Renal cortex interstitium (tissue), 11 donors: ENCODE results near the gene IGFBP1. TPM values are rescaled to one million over a fixed set of nuclear protein-coding genes. Genes with fewer than 3 reads are reported as not detected.

Experiments
- DNase-seq, 11 donors: peaks; one replicate each; pipeline ENCODE4 v3.0.0-alpha.2; 2013; ENCODE audit warnings: low read depth in 9 of 11, low spot score in 4 of 11; ENCODE audit errors: extremely low read depth in 1 of 11
- polyA plus RNA-seq, 3 donors: library from polyadenylated mRNA; unstranded; fragments of 120-200 nt; gene quantifications; one replicate each; pipeline ENCODE4 v1.2.1, GENCODE V29; 2013; ENCODE audit not compliant: insufficient read length in 3 of 3

Gene IGFBP1
- polyA plus RNA-seq, 3 donors: 0.46 to 0.79 (median 0.47) TPM

DNA sequence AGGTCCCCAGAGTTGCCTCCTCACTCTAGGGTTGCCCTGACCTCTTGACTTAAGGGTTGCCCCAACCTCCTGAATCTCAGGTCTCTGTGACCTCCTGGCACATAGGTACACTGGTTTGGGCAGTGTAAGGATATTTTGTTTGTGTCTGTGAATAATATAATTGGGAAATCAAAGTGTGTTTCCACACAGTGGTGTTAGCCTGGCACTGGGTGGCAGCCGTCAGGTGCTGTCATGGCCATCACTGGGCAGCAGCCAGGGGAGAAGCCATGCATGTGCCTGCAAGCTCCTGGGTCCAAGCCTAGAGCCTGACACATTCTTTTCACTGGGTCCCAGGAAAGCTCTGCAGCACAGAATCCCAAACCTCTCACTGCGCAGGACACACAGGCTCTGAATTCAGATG, 11.8 kb upstream of the IGFBP1 start:
- DNase-seq: no peak

GRCh38 chr7:45878457-45879144, 9.7 kb upstream of the IGFBP1 start:
- no peak for DNase-seq

DNA sequence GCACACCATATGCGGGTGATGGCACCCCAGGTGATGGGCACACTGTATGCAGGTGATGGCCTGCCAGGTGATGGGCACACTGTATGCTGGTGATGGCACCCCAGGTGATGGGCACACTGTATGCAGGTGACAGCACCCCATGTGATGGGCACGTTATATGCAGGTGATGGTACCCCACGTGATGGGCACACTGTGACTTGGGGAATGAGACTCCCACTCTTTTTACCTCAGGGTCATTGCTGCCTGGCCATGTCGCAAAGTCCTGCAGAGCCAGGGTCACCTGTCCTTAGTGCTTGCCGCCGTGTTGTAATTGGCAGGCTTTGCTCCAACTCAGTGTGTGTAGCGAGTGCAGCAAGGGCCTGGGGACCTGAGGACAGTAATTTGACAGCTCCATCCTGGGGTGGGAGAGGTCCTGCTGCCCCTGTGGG, 7.8 kb upstream of the IGFBP1 start:
- no peak for DNase-seq

GRCh38 chr7:45881280-45881758, 7.0 kb upstream of the IGFBP1 start:
- no peak for DNase-seq

DNA sequence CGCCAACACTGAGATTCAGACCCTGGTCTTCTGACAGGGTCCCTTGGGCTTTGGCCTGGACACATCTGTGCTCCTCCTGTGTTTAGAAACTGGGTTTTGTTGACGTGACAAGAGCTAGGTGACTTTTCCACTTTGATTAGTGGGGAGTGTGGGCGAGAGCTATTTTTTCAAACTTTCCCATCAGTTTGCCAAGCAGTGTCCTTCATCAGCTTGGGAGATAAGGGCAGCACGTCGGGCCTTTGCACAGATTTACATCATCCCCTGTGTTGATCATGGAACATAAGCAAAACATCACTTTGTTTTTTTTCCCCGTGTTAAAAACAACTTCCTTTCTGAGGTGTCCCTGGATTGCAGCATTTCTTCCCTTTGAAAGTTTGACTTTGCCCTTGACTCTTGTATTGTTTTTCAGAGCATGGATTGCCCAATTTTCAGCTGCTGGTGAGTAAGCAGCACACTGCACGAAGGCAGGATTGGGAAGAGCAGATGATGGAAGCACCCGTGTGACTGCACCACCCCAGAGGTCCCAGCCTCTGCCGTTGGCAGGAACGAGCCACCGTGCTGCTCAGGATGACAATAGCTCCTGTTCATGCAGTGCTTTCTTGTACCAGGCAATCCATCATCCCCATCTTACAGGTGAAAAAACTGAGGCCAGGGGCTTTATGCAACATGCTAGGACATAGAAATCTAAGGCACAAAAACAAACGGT, 6.4 kb upstream of the IGFBP1 start:
- DNase-seq: no peak

GRCh38 chr7:45882465-45882810, 5.8 kb upstream of the IGFBP1 start:
- DNase-seq: no peak

- DNase-seq: no peak
Measured at GRCh38 chr7:45884136-45884535, 4.2 kb upstream of the IGFBP1 start.

DNA sequence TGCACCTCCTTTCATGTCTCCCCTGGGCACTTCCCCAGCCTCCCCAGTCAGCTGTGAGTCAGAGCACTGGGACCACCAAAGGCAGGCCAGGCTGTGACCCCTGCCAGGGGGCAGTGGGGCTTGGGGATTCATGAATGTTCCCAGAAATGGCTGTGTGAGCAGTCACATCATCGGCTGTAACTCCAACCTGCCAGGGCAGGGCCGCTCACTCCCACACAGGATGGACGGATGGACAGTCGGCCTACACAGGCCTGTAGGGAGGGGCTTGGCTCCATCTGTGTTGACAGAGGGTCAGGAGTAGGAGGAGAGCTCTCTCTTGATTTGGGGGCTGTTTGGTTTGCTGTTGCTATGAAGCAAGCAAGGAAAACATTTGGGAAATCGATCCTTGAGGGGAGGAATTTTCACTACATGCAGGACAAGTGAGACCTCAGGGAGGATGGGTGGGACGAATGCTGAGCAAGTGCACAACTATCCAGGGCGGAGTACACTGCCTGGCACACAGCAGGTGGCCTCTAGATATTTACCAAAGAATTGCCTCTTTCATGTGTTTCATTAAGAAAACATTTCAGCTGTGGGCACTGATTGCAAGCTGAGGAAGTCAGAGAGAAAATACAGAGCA, 2.9 kb upstream of the IGFBP1 start:
- peak in 2 of 11 donors; percentile 15 to 36 for DNase-seq

GRCh38 chr7:45886931-45887667, 1.2 kb upstream of the IGFBP1 start:
- DNase-seq: no peak

DNA sequence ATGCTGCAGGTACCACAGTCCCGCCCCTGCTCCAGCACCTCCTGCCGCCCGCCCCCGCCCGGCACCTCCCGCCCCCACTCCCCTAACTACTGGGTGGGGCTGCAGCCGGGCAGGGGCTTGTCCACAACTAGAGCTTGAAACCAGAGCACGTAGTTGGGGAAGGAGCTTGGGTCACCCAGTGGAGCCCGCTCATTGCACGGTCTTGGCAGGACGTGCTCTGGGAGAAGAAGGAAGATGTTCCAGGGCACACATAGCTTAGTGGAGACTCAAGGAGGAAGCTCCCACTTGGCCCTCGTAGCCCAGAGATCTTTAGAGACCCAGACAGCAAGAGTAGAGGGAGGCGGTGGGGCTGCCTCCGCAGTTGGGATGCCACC, 692 bp downstream of the IGFBP1 start:
- DNase-seq: peak in 1 of 11 donors; percentile 5

- DNase-seq: no peak
Measured at GRCh38 chr7:45889367-45890067, 1.2 kb downstream of the IGFBP1 start.

GRCh38 chr7:45890125-45890901, 2.0 kb downstream of the IGFBP1 start:
- no peak for DNase-seq

GRCh38 chr7:45890902-45891461, 2.7 kb downstream of the IGFBP1 start:
- peak in 3 of 11 donors; percentile 15 to 38 (median 24) for DNase-seq

DNA sequence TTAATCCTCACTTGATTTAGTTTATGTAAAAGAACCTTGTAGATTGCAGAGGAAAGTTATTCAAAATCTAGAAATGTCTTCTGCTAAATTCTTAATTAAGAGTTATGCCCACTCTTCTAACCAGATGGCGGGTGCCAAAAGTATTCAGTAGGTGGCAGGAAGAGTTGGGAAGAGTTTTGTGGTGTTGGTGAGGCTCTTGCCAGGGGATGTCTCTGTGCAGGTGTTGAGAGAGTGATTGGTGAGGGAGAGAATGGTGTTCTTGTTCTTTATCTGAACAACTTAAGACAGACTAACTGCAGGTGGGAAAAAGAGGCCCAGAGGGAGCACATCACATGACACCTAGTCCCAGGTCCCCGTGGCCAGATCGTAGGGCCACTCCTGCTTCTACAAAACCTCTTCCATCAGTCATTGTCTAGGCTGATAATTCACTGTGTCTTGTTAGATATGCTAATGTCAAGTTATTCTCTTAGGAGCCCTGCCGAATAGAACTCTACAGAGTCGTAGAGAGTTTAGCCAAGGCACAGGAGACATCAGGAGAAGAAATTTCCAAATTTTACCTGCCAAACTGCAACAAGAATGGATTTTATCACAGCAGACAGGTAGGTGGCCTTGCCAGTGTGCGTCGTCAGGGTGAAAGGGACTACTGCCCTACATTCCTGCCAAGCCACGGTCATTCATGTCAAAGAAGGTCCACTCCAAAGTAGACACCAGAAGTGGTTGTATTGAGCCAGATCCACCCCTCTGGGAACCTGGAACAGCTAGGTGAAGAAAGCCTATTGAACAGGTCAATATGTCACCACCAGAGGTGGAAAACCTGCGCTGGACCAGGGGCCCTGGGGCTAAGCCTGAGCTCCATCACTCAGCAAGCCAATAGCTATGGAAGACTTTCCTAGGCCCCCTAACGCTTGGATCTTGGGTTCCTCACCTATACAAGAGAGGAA, 3.4 kb downstream of the IGFBP1 start:
- DNase-seq: no peak

DNA sequence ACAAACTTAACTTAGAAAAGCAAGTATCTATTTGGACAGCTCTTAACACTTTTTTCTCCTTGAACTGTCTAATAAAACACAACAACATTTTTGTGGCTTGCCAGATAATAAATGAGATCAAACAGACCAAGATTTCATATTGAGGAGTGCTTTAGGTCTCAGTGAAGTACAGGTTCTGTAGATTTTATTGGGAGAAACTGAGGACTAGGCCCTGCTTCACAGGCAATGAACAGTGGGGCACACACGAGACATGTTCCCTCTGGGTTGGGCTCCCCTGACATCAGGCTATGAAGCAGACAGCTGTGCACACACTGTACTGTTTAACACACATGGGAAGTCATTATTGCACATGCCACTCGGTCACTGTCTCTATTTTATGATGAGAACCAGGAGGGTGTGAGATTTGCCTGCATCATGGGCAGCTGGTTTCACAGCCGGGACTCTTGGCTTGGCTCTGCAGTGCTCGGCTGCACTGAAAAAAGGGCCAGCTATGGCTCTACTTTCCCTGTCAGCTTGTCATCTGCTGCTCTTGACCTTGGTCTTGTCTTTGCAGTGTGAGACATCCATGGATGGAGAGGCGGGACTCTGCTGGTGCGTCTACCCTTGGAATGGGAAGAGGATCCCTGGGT, 4.2 kb downstream of the IGFBP1 start:
- DNase-seq: no peak

DNA sequence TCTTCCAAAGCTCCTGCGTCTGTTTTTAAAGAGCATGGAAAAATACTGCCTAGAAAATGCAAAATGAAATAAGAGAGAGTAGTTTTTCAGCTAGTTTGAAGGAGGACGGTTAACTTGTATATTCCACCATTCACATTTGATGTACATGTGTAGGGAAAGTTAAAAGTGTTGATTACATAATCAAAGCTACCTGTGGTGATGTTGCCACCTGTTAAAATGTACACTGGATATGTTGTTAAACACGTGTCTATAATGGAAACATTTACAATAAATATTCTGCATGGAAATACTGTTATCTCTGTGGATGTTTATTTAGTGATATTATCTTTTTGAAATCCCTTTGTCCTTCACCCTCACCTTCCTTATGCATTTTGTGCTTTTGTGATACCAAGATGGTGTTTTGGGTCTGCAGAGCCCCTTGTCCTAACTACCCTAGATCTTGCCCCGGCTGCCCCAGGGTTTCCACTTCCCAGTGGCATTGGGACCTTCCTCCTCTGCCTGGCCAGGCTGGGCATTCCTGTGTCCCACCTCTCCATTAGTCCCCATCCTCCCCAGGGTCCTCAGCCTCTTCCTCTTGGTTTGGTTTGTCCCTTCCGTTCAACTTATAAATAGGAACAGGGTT, 5.2 kb downstream of the IGFBP1 start:
- DNase-seq: no peak
